Stomach (tissue), 4 donors: ENCODE results near the gene TBL1XR1.

ENCODE experiments used
- EP300 ChIP-seq: sonication (generic); formaldehyde crosslinking; IDR thresholded peaks from one replicate; pipeline ENCODE4 v1.6.1; 2017; ENCODE audit warnings: antibody characterized with exemption
- POLR2A ChIP-seq, 4 donors: fragments of 450-650 bp; IDR thresholded peaks; one replicate each; pipeline ENCODE4 v1.6.1; 2016; ENCODE audit warnings: antibody characterized with exemption in 4 of 4, control low read depth in 2 of 4, mild to moderate bottlenecking in 1 of 4, moderate library complexity in 1 of 4
- POLR2AphosphoS5 ChIP-seq, 3 donors: sonication (generic); formaldehyde crosslinking; IDR thresholded peaks; one replicate each; pipeline ENCODE4 v1.6.1; 2016; ENCODE audit warnings: antibody characterized with exemption in 3 of 3
- TF ChIP-seq, protein P1 (sequence below), 7 experiments: fragments of 450-650 bp in 4 of 7; fragments of 200-600 bp in 3 of 7; sonication (generic) in 3 of 7; IDR thresholded peaks; one replicate each; pipeline ENCODE4 v1.5.1; 2016 to 2019; ENCODE audit warnings: antibody characterized with exemption in 7 of 7, control low read depth in 2 of 7, mild to moderate bottlenecking in 1 of 7

DNA sequence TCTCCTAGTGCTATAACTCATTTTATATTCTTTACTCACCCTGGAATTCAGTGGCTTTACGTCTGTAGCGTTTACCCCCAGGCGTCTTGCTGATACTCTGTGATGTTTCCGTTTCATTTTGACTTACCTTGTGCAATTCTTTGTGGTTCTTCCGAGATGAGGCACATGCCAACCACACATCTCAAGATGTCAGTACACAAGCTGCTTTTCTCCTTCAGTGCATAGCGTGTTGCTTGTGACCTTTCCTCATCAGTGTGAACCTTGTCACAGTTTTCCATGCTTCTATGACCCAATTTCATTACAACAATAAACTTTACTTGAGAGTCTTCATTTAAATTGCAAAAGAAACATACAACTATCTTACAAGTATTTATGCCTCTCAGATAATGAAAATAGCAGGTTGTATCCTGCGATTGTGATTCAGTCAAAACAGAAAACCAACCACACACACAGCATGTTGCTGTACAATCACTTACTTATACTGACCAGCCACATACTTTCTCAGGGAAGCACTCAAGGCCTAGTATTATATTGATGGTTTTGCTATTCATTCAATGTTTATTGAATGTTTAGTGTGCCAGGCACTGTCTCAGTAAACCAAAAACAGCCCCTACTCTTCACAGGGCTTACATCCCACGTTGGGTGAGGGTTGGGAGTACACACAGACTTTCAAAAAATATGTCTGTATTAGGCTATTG is 4.6 kb upstream of the TBL1XR1 start:
- TF ChIP-seq, protein P1, sequence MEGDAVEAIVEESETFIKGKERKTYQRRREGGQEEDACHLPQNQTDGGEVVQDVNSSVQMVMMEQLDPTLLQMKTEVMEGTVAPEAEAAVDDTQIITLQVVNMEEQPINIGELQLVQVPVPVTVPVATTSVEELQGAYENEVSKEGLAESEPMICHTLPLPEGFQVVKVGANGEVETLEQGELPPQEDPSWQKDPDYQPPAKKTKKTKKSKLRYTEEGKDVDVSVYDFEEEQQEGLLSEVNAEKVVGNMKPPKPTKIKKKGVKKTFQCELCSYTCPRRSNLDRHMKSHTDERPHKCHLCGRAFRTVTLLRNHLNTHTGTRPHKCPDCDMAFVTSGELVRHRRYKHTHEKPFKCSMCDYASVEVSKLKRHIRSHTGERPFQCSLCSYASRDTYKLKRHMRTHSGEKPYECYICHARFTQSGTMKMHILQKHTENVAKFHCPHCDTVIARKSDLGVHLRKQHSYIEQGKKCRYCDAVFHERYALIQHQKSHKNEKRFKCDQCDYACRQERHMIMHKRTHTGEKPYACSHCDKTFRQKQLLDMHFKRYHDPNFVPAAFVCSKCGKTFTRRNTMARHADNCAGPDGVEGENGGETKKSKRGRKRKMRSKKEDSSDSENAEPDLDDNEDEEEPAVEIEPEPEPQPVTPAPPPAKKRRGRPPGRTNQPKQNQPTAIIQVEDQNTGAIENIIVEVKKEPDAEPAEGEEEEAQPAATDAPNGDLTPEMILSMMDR (IDR thresholded peaks at IDR 0.05), result no peak
- TF ChIP-seq POLR2A (IDR thresholded peaks at IDR 0.05) (no peak), POLR2AphosphoS5 (IDR thresholded peaks at IDR 0.05) (no peak), EP300 (no peak)
